ENCODE results near the gene UBE2L3.

UBE2L3 gene

GRCh38 chr22:21569459-21570170 lies 2.1 kb downstream of the UBE2L3 start:
- Histone ChIP-seq H3K4me2 (ENCODE audit: low read length) (peak overlapping the region; percentile 79), H3K27me3 (ENCODE audit: insufficient read depth, low read length) (no peaks in the 10 kb centered on the region), H3K79me2 (ENCODE audit: insufficient read depth, low read length) (peaks cover 69% of the 10 kb centered on the region), H3K9me2 (ENCODE audit: low read depth, low read length) (no peaks in the 10 kb centered on the region), H3K9ac (ENCODE audit: low read length) (peak overlapping the region; percentile 86), H2AFZ (ENCODE audit: low read length) (no peak overlapping the region), H3K4me3 (ENCODE audit: low read depth, low read length, poor library complexity, severe bottlenecking) (peak overlapping the region; percentile 75), H4K20me1 (ENCODE audit: insufficient read depth, low read length) (peaks cover 6% of the 10 kb centered on the region; the same call in 1 of the 2 replicates), H3K36me3 (ENCODE audit: insufficient read depth, low read length) (peaks cover 19% of the 10 kb centered on the region), H3K27ac (ENCODE audit: low read depth, low read length, poor library complexity, severe bottlenecking) (no peak overlapping the region), H3K4me1 (ENCODE audit: insufficient read depth, low read length, severe bottlenecking) (peaks cover 55% of the 10 kb centered on the region), H3K9me3 (ENCODE audit: low read length) (no peaks in the 10 kb centered on the region), H3F3A (ENCODE audit: insufficient read depth, low read length) (no peaks in the 10 kb centered on the region)
- no peak for TF ChIP-seq EZH2 (IDR thresholded peaks at IDR 0.05; ENCODE audit: borderline replicate concordance, low read length)
- TF ChIP-seq, protein P1, sequence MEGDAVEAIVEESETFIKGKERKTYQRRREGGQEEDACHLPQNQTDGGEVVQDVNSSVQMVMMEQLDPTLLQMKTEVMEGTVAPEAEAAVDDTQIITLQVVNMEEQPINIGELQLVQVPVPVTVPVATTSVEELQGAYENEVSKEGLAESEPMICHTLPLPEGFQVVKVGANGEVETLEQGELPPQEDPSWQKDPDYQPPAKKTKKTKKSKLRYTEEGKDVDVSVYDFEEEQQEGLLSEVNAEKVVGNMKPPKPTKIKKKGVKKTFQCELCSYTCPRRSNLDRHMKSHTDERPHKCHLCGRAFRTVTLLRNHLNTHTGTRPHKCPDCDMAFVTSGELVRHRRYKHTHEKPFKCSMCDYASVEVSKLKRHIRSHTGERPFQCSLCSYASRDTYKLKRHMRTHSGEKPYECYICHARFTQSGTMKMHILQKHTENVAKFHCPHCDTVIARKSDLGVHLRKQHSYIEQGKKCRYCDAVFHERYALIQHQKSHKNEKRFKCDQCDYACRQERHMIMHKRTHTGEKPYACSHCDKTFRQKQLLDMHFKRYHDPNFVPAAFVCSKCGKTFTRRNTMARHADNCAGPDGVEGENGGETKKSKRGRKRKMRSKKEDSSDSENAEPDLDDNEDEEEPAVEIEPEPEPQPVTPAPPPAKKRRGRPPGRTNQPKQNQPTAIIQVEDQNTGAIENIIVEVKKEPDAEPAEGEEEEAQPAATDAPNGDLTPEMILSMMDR (IDR thresholded peaks at IDR 0.05; ENCODE audit: low read length), result no peak

DNA sequence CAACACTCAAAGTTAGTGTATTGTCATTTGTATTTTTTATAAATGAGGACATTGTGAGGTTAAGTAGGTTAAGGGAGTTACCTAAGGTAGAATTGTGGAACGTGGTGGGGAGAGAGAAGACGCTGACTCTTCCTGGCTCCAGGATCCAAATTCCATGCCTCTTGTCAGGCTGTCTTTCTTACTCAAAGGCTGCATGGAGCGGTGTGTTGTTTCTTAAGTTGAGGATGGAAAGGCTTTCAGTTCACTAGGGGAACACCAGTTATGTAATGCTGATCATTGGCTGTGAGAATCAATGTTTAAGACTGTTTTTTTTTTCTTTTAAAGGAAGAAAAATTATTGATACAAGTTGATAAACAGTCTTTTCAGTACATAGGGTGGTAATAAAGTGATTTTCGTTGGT lies 2.9 kb downstream of the UBE2L3 start:
- Histone ChIP-seq H3K4me2 (ENCODE audit: low read length) (peak overlapping the region; percentile 79), H3K9ac (ENCODE audit: low read length) (peak overlapping the region; percentile 86; the same call in 1 of the 2 replicates)

DNA sequence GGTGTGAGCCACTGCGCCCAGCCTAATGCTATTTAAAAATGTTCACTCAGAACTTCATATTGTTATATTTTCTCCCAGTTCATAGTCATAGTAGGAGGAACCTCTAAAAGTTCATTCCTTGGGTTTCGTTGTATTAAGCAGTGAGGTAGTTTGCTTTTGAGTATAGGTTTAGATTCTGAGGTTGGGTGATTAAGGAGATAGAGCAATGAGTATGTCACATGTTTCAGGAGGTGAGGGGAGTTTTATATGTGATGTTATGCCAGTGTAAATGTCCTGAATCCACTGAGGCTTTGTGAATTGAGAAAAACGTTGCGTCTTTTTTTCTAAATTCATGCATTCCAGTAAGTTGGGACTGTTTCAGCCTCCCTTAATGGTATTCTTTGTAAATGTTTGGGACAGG lies 4.2 kb downstream of the UBE2L3 start:
- H3F3A ChIP-seq (ENCODE audit: insufficient read depth, low read length), result no peaks in the 10 kb centered on the region
- H3K27me3 ChIP-seq (ENCODE audit: insufficient read depth, low read length), result no peaks in the 10 kb centered on the region
- peaks cover 55% of the 10 kb centered on the region for H3K4me1 ChIP-seq (ENCODE audit: insufficient read depth, low read length, severe bottlenecking)
- TF ChIP-seq, protein P1 (IDR thresholded peaks at IDR 0.05; ENCODE audit: low read length), result no peak
- TF ChIP-seq EZH2 (IDR thresholded peaks at IDR 0.05; ENCODE audit: borderline replicate concordance, low read length), result no peak
- no peak overlapping the region for H3K4me2 ChIP-seq (ENCODE audit: low read length)
- no peak overlapping the region for H3K27ac ChIP-seq (ENCODE audit: low read depth, low read length, poor library complexity, severe bottlenecking)
- no peak overlapping the region for H3K9ac ChIP-seq (ENCODE audit: low read length)
- peaks cover 89% of the 10 kb centered on the region for H3K79me2 ChIP-seq (ENCODE audit: insufficient read depth, low read length)
- no peaks in the 10 kb centered on the region for H3K9me2 ChIP-seq (ENCODE audit: low read depth, low read length)
- no peak overlapping the region for H2AFZ ChIP-seq (ENCODE audit: low read length)
- H3K36me3 ChIP-seq (ENCODE audit: insufficient read depth, low read length), result peaks cover 19% of the 10 kb centered on the region
- no peak overlapping the region for H3K4me3 ChIP-seq (ENCODE audit: low read depth, low read length, poor library complexity, severe bottlenecking)
- peaks cover 6% of the 10 kb centered on the region; the same call in 1 of the 2 replicates for H4K20me1 ChIP-seq (ENCODE audit: insufficient read depth, low read length)
- H3K9me3 ChIP-seq (ENCODE audit: low read length), result no peaks in the 10 kb centered on the region

More for the DNA sequence above, 2.9 kb downstream of the UBE2L3 start:
- Histone ChIP-seq H3K9me2 (ENCODE audit: low read depth, low read length) (no peaks in the 10 kb centered on the region), H3K36me3 (ENCODE audit: insufficient read depth, low read length) (peaks cover 19% of the 10 kb centered on the region), H3K4me3 (ENCODE audit: low read depth, low read length, poor library complexity, severe bottlenecking) (peak overlapping the region; percentile 75), H3K79me2 (ENCODE audit: insufficient read depth, low read length) (peaks cover 77% of the 10 kb centered on the region), H4K20me1 (ENCODE audit: insufficient read depth, low read length) (peaks cover 6% of the 10 kb centered on the region; the same call in 1 of the 2 replicates), H3K27ac (ENCODE audit: low read depth, low read length, poor library complexity, severe bottlenecking) (no peak overlapping the region), H3K4me1 (ENCODE audit: insufficient read depth, low read length, severe bottlenecking) (peaks cover 55% of the 10 kb centered on the region), H3K9me3 (ENCODE audit: low read length) (no peaks in the 10 kb centered on the region), H2AFZ (ENCODE audit: low read length) (no peak overlapping the region), H3K27me3 (ENCODE audit: insufficient read depth, low read length) (no peaks in the 10 kb centered on the region), H3F3A (ENCODE audit: insufficient read depth, low read length) (no peaks in the 10 kb centered on the region)
- TF ChIP-seq EZH2 (IDR thresholded peaks at IDR 0.05; ENCODE audit: borderline replicate concordance, low read length), result no peak
- TF ChIP-seq, protein P1 (IDR thresholded peaks at IDR 0.05; ENCODE audit: low read length), result no peak

Data from OCI-LY1 (cell line).